Small intestine (tissue), 7 donors: ENCODE measurements around the gene HEPHL1. TPM values are rescaled to one million over a fixed set of nuclear protein-coding genes. Genes with fewer than 3 reads are reported as not detected.
A peak's percentile ranks its signal among the peaks of the same experiment; 100 is the strongest.

ENCODE experiments used
- DNase-seq, 2 donors: peaks; one replicate each; pipeline versions ENCODE4 v3.0.0 to v3.0.0-alpha.2; 2013
- FAIRE-seq: peaks from 2 replicates; lab custom pipeline; 2012; peaks lifted over from hg19 to GRCh38; lab: Jason Lieb, UNC
- H3K27ac ChIP-seq, 3 donors: one replicate each; pipeline ENCODE4 v1.5.1; 2013; ENCODE audit warnings: low read length in 2 of 3, mild to moderate bottlenecking in 2 of 3, control low read depth in 1 of 3, inconsistent platforms in 1 of 3, low read depth in 1 of 3, moderate library complexity in 1 of 3
- H3K27me3 ChIP-seq, 3 donors: one replicate each; pipeline ENCODE4 v1.6.1; 2013; ENCODE audit warnings: low read length in 3 of 3, inconsistent platforms in 1 of 3; ENCODE audit not compliant: control insufficient read depth in 3 of 3, insufficient read depth in 3 of 3
- H3K36me3 ChIP-seq, 3 donors: one replicate each; pipeline ENCODE4 v1.6.1; 2013; ENCODE audit warnings: low read length in 3 of 3, inconsistent platforms in 1 of 3, low read depth in 1 of 3, mild to moderate bottlenecking in 1 of 3, moderate library complexity in 1 of 3; ENCODE audit not compliant: control insufficient read depth in 3 of 3, insufficient read depth in 2 of 3
- H3K4me1 ChIP-seq, 3 donors: one replicate each; pipeline ENCODE4 v1.6.1; 2013; ENCODE audit warnings: low read length in 2 of 3, inconsistent platforms in 1 of 3, low read depth in 1 of 3, mild to moderate bottlenecking in 1 of 3, moderate library complexity in 1 of 3; ENCODE audit not compliant: control insufficient read depth in 3 of 3, insufficient read depth in 2 of 3
- H3K4me3 ChIP-seq, 3 donors: one replicate each; pipeline ENCODE4 v1.5.1; 2013; ENCODE audit warnings: low read length in 3 of 3, control low read depth in 1 of 3, inconsistent platforms in 1 of 3, low read depth in 1 of 3, mild to moderate bottlenecking in 1 of 3, moderate library complexity in 1 of 3
- H3K9me3 ChIP-seq, 2 donors: one replicate each; pipeline ENCODE4 v1.6.1; 2013; ENCODE audit warnings: low read depth in 1 of 2, low read length in 1 of 2; ENCODE audit not compliant: control insufficient read depth in 2 of 2, insufficient read depth in 1 of 2
- WGBS, 3 donors: extraction: QIAGEN DNeasy Blood & Tissue Kit; methylation state at CpG; one replicate each; pipeline ENCODE4 v1.1.7; 2013; 5-methylcytosine and 5-hydroxymethylcytosine counted together
- polyA plus RNA-seq, 4 donors: library from polyadenylated mRNA; stranded (reverse) in 3 of 4; unstranded in 1 of 4; fragments of 200-250 nt in 3 of 4; fragments of 120-200 nt in 1 of 4; gene quantifications; one replicate each; pipeline versions ENCODE4 v1.2.1 to v1.2.3, GENCODE V29; 2013
- donor health status: healthy with polysubstance abuse.
- donor health status: control.
- donor health status: control.
- donor health status: Bipolar disorder and iron deficiency.
- donor health status: healthy.

The HEPHL1 gene
- polyA plus RNA-seq, 4 donors: 0.74 TPM; not detected in 3

- no peak overlapping the region for H3K27ac ChIP-seq
- FAIRE-seq (no peak), DNase-seq (no peak)
- peaks cover 12 to 39% (median 29%) of the 10 kb centered on the region in 3 donors for H3K4me1 ChIP-seq
- no peaks in the 10 kb centered on the region for H3K27me3 ChIP-seq
- H3K36me3 ChIP-seq: peaks cover 0 to 12% (median 0%) of the 10 kb centered on the region in 3 donors
- H3K9me3 ChIP-seq: no peaks in the 10 kb centered on the region
- H3K4me3 ChIP-seq: no peak overlapping the region
- 32 to 64% (median 54%) methylated on average over 2 of the region's 2 CpGs for WGBS, 3 donors
Measured at GRCh38 chr11:94148189-94148588, 127.0 kb downstream of the HEPHL1 start.

- DNase-seq: peak in 1 of 2 donors; percentile 36
- peak overlapping the region in 1 of 3 donors; percentile 47 for H3K27ac ChIP-seq
- FAIRE-seq: no peak
Measured at GRCh38 chr11:94149431-94150017, 128.4 kb downstream of the HEPHL1 start.

GRCh38 chr11:94150056-94150455 lies 128.9 kb downstream of the HEPHL1 start:
- Histone ChIP-seq H3K9me3 (no peaks in the 10 kb centered on the region), H3K27me3 (no peaks in the 10 kb centered on the region), H3K27ac (peak overlapping the region in 1 of 3 donors; percentile 0), H3K4me3 (no peak overlapping the region), H3K36me3 (peaks cover 0 to 14% (median 0%) of the 10 kb centered on the region in 3 donors), H3K4me1 (peaks cover 12 to 53% (median 27%) of the 10 kb centered on the region in 3 donors)
- DNase-seq: no peak
- WGBS, 3 donors: 82 to 86% (median 84%) methylated on average over 3 of the region's 3 CpGs
- no peak for FAIRE-seq

More at GRCh38 chr11:94149431-94150017, 128.4 kb downstream of the HEPHL1 start:
- peaks cover 12 to 52% (median 29%) of the 10 kb centered on the region in 3 donors for H3K4me1 ChIP-seq
- no peaks in the 10 kb centered on the region for H3K27me3 ChIP-seq
- no peaks in the 10 kb centered on the region for H3K9me3 ChIP-seq
- peaks cover 0 to 14% (median 0%) of the 10 kb centered on the region in 3 donors for H3K36me3 ChIP-seq
- 22 to 44% (median 41%) methylated on average over 3 of the region's 3 CpGs for WGBS, 3 donors
- H3K4me3 ChIP-seq: no peak overlapping the region

- Histone ChIP-seq H3K4me3 (no peak overlapping the region), H3K4me1 (peaks cover 12 to 53% (median 27%) of the 10 kb centered on the region in 3 donors), H3K9me3 (no peaks in the 10 kb centered on the region), H3K36me3 (peaks cover 0 to 14% (median 0%) of the 10 kb centered on the region in 3 donors), H3K27me3 (no peaks in the 10 kb centered on the region), H3K27ac (peak overlapping the region in 1 of 3 donors; percentile 50)
- DNase-seq (peak in 1 of 2 donors; percentile 74), FAIRE-seq (no peak)
- WGBS, 3 donors: 86 to 88% (median 87%) methylated on average over 4 of the region's 4 CpGs
Measured at GRCh38 chr11:94150704-94151685, 129.8 kb downstream of the HEPHL1 start.

GRCh38 chr11:94151903-94152677 lies 130.9 kb downstream of the HEPHL1 start:
- Histone ChIP-seq H3K9me3 (no peaks in the 10 kb centered on the region), H3K4me1 (peaks cover 12 to 53% (median 27%) of the 10 kb centered on the region in 3 donors), H3K36me3 (peaks cover 0 to 11% (median 0%) of the 10 kb centered on the region in 3 donors), H3K4me3 (no peak overlapping the region), H3K27me3 (no peaks in the 10 kb centered on the region), H3K27ac (peak overlapping the region in 2 of 3 donors; percentile 28 to 50)
- DNase-seq (peak; percentile 45 to 60), FAIRE-seq (no peak)
- WGBS, 3 donors: 82 to 90% (median 87%) methylated on average over 6 of the region's 6 CpGs

- Histone ChIP-seq H3K4me3 (no peak overlapping the region), H3K4me1 (peaks cover 12 to 53% (median 27%) of the 10 kb centered on the region in 3 donors), H3K27me3 (no peaks in the 10 kb centered on the region), H3K9me3 (no peaks in the 10 kb centered on the region), H3K27ac (peak overlapping the region in 2 of 3 donors; percentile 28 to 36), H3K36me3 (peaks cover 0 to 10% (median 0%) of the 10 kb centered on the region in 3 donors)
- FAIRE-seq: no peak
- 82 to 95% (median 89%) methylated on average over 6 of the region's 6 CpGs for WGBS, 3 donors
- no peak for DNase-seq
Measured at GRCh38 chr11:94152678-94153065, 131.5 kb downstream of the HEPHL1 start.

- Histone ChIP-seq H3K27ac (peak overlapping the region in 1 of 3 donors; percentile 36), H3K36me3 (peaks cover 0 to 10% (median 0%) of the 10 kb centered on the region in 3 donors), H3K4me1 (peaks cover 12 to 53% (median 27%) of the 10 kb centered on the region in 3 donors), H3K4me3 (no peak overlapping the region), H3K9me3 (no peaks in the 10 kb centered on the region), H3K27me3 (no peaks in the 10 kb centered on the region)
- DNase-seq (peak in 1 of 2 donors; percentile 29), FAIRE-seq (no peak)
- WGBS, 3 donors: 54 to 77% (median 67%) methylated on average over 3 of the region's 3 CpGs
Measured at GRCh38 chr11:94153320-94153719, 132.2 kb downstream of the HEPHL1 start.
